ENCODE measurements around the gene ESR1. TPM values are rescaled to one million over a fixed set of nuclear protein-coding genes. Genes with fewer than 3 reads are reported as not detected.

The ESR1 gene
- total and polyA plus RNA-seq, 9 of the 15 experiments (the other 6 are each of a cell fraction or from before 2014, with no cell fraction given) = 0.03 to 0.27 (median 0.08) TPM; not detected in 1

GRCh38 chr6:152130441-152130840 is 323.0 kb downstream of the ESR1 start:
- Histone ChIP-seq H3K9me1 (ENCODE audit: control insufficient read depth, insufficient read depth, low read length) (no peaks in the 10 kb centered on the region), H2AFZ (ENCODE audit: low read depth, low read length) (no peak overlapping the region), H3K4me1 (replicated peaks in 1 of 2; ENCODE audit: control insufficient read depth in 2 of 2, insufficient read depth in 2 of 2, low read length in 2 of 2) (peaks cover 3% of the 10 kb centered on the region in 2 experiments; a peak in 2 of 5 replicates), H3K9ac (ENCODE audit: insufficient read depth in 1 of 2, low read depth in 2 of 2, low read length in 2 of 2) (no peak overlapping the region), H3K4me3 (no peak overlapping the region), H3K9me3 (replicated peaks; ENCODE audit: control insufficient read depth, insufficient read depth, low read depth, low read length) (no peaks in the 10 kb centered on the region), H3K27me3 (ENCODE audit: control insufficient read depth in 2 of 2, insufficient read depth in 2 of 2, low read length in 2 of 2) (peaks cover 2 to 6% of the 10 kb centered on the region in 2 experiments; a peak in 2 of 5 replicates), H3K36me3 (ENCODE audit: control insufficient read depth, insufficient read depth, low read length) (no peaks in the 10 kb centered on the region), H4K20me1 (replicated peaks; ENCODE audit: control insufficient read depth, insufficient read depth, low read length) (no peaks in the 10 kb centered on the region), H3K79me2 (ENCODE audit: control insufficient read depth, insufficient read depth, low read length) (no peaks in the 10 kb centered on the region), H3K4me2 (ENCODE audit: insufficient read depth, low read length) (no peak overlapping the region), H3K27ac (ENCODE audit: extremely low read depth, low read depth, low read length) (no peak overlapping the region)
- in situ Hi-C loops (cut with MboI) (no loop called here), intact Hi-C loops (cut with micrococcal nuclease) (no loop called here)
- 0% methylated on average over 2 of the region's 2 CpGs for WGBS (ENCODE audit: insufficient coverage, low coverage, missing lambda C conversion rate)
- ChIA-PET CTCF (ENCODE audit: low intra/inter-chr PET ratio) (no interaction called here), POLR2A (no interaction called here)
- no peak for FAIRE-seq
- no peak; the same call in 2 of the 3 replicates for ATAC-seq
- TF ChIP-seq PURB (CRISPR knock-in tag; IDR thresholded peaks at IDR 0.05; ENCODE audit: low read depth) (no peak), JUND (IDR thresholded peaks at IDR 0.05; ENCODE audit: borderline replicate concordance, low read depth, low read length) (no peak), JUND (tag; IDR thresholded peaks at IDR 0.05; ENCODE audit: borderline replicate concordance, low read depth, low read length) (no peak), SIN3A (IDR thresholded peaks at IDR 0.05; ENCODE audit: borderline replicate concordance in 2 of 2, control insufficient read depth in 1 of 2, low read depth in 2 of 2, low read length in 2 of 2) (no peak), CBX1 (IDR thresholded peaks at IDR 0.05; ENCODE audit: low read depth) (no peak), ZKSCAN3 (CRISPR knock-in tag; IDR thresholded peaks at IDR 0.05) (no peak)
- BruUV-seq (replicated peaks) = no TSS peak
- DNase-seq (ENCODE audit: extremely low read depth in 1 of 4, low spot score in 3 of 4) = no peak
